ENCODE data around the gene KIF18B.

DNA sequence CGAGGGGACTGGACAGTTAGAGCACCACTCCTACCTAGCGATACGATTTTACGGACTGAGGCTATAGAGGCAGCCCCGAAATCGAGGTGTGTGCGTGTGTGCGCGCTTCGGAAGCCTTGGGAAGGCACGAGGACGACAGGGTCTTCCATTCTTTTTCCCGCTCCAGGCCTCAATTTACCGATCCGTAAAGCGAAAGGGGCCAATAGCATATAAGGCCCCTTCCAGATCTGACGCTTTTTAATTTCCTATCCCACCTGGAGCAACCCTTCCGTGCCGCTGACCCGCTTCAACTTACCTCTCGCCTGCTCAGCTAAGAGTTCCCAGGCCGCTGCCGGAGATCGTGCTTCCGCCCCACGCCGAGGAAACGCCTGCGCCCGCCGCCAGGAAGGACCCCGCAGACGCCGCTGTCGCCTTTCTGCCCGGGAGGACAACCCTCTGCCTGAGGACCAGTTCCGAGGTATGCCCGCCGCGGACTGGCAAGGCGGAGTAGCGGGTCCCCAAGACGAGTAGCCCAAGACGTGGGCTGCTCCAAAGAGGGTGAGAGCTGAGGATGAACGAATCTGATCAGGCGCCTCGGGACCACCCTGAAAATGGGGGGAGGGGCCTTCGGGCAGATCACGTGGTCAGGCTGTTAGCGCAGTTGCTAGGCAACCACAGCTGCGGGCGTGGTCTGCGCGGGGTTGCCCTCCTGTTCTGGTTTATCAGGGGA, 48.3 kb downstream of the KIF18B start, which contains the start of gene EFTUD2:
- TF ChIP-seq EZH2 (IDR thresholded peaks at IDR 0.05): no peak
- TF ChIP-seq FOXP2 (optimal IDR thresholded peaks at IDR 0.05; ENCODE audit: control extremely low read depth, extremely low read length, insufficient read depth): no peak
- TF ChIP-seq POLR2AphosphoS5 (IDR thresholded peaks at IDR 0.05; ENCODE audit: borderline replicate concordance, low read depth, low read length): peak; percentile 92

Measured in SK-N-MC (cell line).